ENCODE results near the gene PRSS33.

The PRSS33 gene

GRCh38 chr16:2799205-2799858 is 12.0 kb upstream of the PRSS33 start:
- DNase-seq (ENCODE audit: low read depth in 2 of 2, low spot score in 1 of 2): no peak

- no peak for DNase-seq (ENCODE audit: low read depth in 2 of 2, low spot score in 1 of 2)
These were observed 11.4 kb upstream of the PRSS33 start for GRCh38 chr16:2798723-2799204.

GRCh38 chr16:2795395-2796143 is 8.2 kb upstream of the PRSS33 start:
- DNase-seq (ENCODE audit: low read depth in 2 of 2, low spot score in 1 of 2): no peak

GRCh38 chr16:2792940-2793339 is 5.6 kb upstream of the PRSS33 start:
- no peak for DNase-seq (ENCODE audit: low read depth in 2 of 2, low spot score in 1 of 2)

GRCh38 chr16:2791174-2791573 is 3.8 kb upstream of the PRSS33 start:
- no peak for DNase-seq (ENCODE audit: low read depth in 2 of 2, low spot score in 1 of 2)

- DNase-seq (ENCODE audit: low read depth in 2 of 2, low spot score in 1 of 2): no peak
These were observed 3.3 kb upstream of the PRSS33 start for GRCh38 chr16:2790631-2791030.

GRCh38 chr16:2787961-2788360 is 601 bp upstream of the PRSS33 start:
- no peak for DNase-seq (ENCODE audit: low read depth in 2 of 2, low spot score in 1 of 2)

- DNase-seq (ENCODE audit: low read depth in 2 of 2, low spot score in 1 of 2): no peak
These were observed 571 bp downstream of the PRSS33 start for GRCh38 chr16:2786826-2787151.

GRCh38 chr16:2786061-2786825 is 1.1 kb downstream of the PRSS33 start:
- DNase-seq (ENCODE audit: low read depth in 2 of 2, low spot score in 1 of 2): no peak

- no peak for DNase-seq (ENCODE audit: low read depth in 2 of 2, low spot score in 1 of 2)
These were observed 2.0 kb downstream of the PRSS33 start for GRCh38 chr16:2785101-2785991.

GRCh38 chr16:2784358-2785100 is 2.8 kb downstream of the PRSS33 start:
- no peak for DNase-seq (ENCODE audit: low read depth in 2 of 2, low spot score in 1 of 2)

- no peak for DNase-seq (ENCODE audit: low read depth in 2 of 2, low spot score in 1 of 2)
These were observed 3.6 kb downstream of the PRSS33 start for GRCh38 chr16:2783581-2784357.

- no peak for DNase-seq (ENCODE audit: low read depth in 2 of 2, low spot score in 1 of 2)
These were observed 4.6 kb downstream of the PRSS33 start for GRCh38 chr16:2782583-2783351.

GRCh38 chr16:2779978-2780898 is 7.1 kb downstream of the PRSS33 start:
- DNase-seq (ENCODE audit: low read depth in 2 of 2, low spot score in 1 of 2): no peak

GRCh38 chr16:2779151-2779920 is 8.0 kb downstream of the PRSS33 start:
- no peak for DNase-seq (ENCODE audit: low read depth in 2 of 2, low spot score in 1 of 2)

GRCh38 chr16:2778630-2778958 is 8.8 kb downstream of the PRSS33 start:
- no peak for DNase-seq (ENCODE audit: low read depth in 2 of 2, low spot score in 1 of 2)
